GM12878 (cell line): ENCODE measurements around the gene PHF20. TPM values are rescaled to one million over a fixed set of nuclear protein-coding genes. Genes with fewer than 3 reads are reported as not detected.

Experiments used
- ATF7 ChIP-seq: fragments of 450-650 bp; IDR thresholded peaks from 2 replicates; pipeline ENCODE4 v1.6.1; 2016; ENCODE audit warnings: low read depth, mild to moderate bottlenecking
- BACH1 ChIP-seq: fragments of 450-650 bp; IDR thresholded peaks from 2 replicates; pipeline ENCODE4 v1.6.1; 2017; ENCODE audit warnings: mild to moderate bottlenecking, borderline replicate concordance
- BMI1 ChIP-seq: fragments of 450-650 bp; IDR thresholded peaks from 2 replicates; pipeline ENCODE4 v1.6.1; 2016; ENCODE audit warnings: mild to moderate bottlenecking, moderate library complexity, borderline replicate concordance
- CREB1 ChIP-seq: IDR thresholded peaks from 2 replicates; pipeline ENCODE4 v1.6.1; 2012; ENCODE audit warnings: low read depth, mild to moderate bottlenecking, inconsistent platforms
- EP300 ChIP-seq, 2 experiments: fragments of 150-350 bp in 1 of 2; IDR thresholded peaks; 2 replicates each; pipeline ENCODE4 v1.6.1; 2011 to 2012; ENCODE audit warnings: low read depth in 2 of 2, low read length in 2 of 2, borderline replicate concordance in 1 of 2, improper control_type of control experiment in 1 of 2, inconsistent platforms in 1 of 2; ENCODE audit not compliant: control insufficient read depth in 1 of 2
- MEF2B ChIP-seq: fragments of 450-650 bp; IDR thresholded peaks from 2 replicates; pipeline ENCODE4 v1.6.1; 2018; ENCODE audit warnings: mild to moderate bottlenecking, moderate library complexity; ENCODE audit not compliant: partially characterized antibody, poor library complexity, severe bottlenecking
- MTA2 ChIP-seq: fragments of 450-650 bp; IDR thresholded peaks from 2 replicates; pipeline ENCODE4 v1.6.1; 2016; ENCODE audit warnings: low read depth, mild to moderate bottlenecking, moderate library complexity
- MXI1 ChIP-seq: fragments of 150-350 bp; IDR thresholded peaks from 2 replicates; pipeline ENCODE4 v1.6.1; 2011; ENCODE audit warnings: low read depth, mild to moderate bottlenecking, inconsistent platforms, low read length, improper control_type of control experiment
- MYB ChIP-seq: fragments of 150-350 bp; IDR thresholded peaks from 2 replicates; pipeline ENCODE4 v1.6.1; 2014; ENCODE audit warnings: mild to moderate bottlenecking, low read depth, low read length, borderline replicate concordance
- NR2F1 ChIP-seq: fragments of 450-650 bp; conservative IDR thresholded peaks from 2 replicates; pipeline ENCODE4 v1.6.1; 2017; ENCODE audit warnings: mild to moderate bottlenecking
- PML ChIP-seq: IDR thresholded peaks from 2 replicates; pipeline ENCODE4 v1.6.1; 2012; ENCODE audit warnings: low read length, inconsistent platforms
- POLR2AphosphoS2 ChIP-seq: IDR thresholded peaks from 2 replicates; pipeline ENCODE4 v1.6.1; 2011; ENCODE audit warnings: low read depth, mild to moderate bottlenecking, low read length, improper control_type of control experiment, moderate library complexity
- POU2F2 ChIP-seq: IDR thresholded peaks from 3 replicates; pipeline ENCODE4 v1.6.1; 2011; ENCODE audit warnings: low read depth, mild to moderate bottlenecking, low read length, borderline replicate concordance
- RAD21 ChIP-seq: IDR thresholded peaks from 2 replicates; pipeline ENCODE4 v1.6.1; 2011; ENCODE audit warnings: mild to moderate bottlenecking, low read depth, low read length, moderate library complexity; ENCODE audit not compliant: insufficient read depth
- RELA ChIP-seq: fragments of 450-650 bp; IDR thresholded peaks from 2 replicates; pipeline ENCODE4 v1.8.0; 2014; ENCODE audit warnings: borderline replicate concordance; ENCODE audit not compliant: partially characterized antibody
- SMAD5 ChIP-seq: IDR thresholded peaks from 2 replicates; pipeline ENCODE4 v1.6.1; 2016; ENCODE audit warnings: antibody characterized with exemption, low read depth
- SUZ12 ChIP-seq: fragments of 200-600 bp; sonication (generic); IDR thresholded peaks from one replicate; pipeline ENCODE4 v1.6.1; 2018; ENCODE audit warnings: antibody characterized with exemption, mild to moderate bottlenecking; ENCODE audit not compliant: unreplicated experiment
- ZBED1 ChIP-seq: IDR thresholded peaks from 2 replicates; pipeline ENCODE4 v1.6.1; 2016; ENCODE audit warnings: borderline replicate concordance
- ZNF207 ChIP-seq: fragments of 450-650 bp; IDR thresholded peaks from 2 replicates; pipeline ENCODE4 v1.6.1; 2014; ENCODE audit warnings: antibody characterized with exemption, mild to moderate bottlenecking, borderline replicate concordance
- polyA plus RNA-seq, 11 experiments: library from polyadenylated mRNA; depleted of rRNA in 4 of 11; unstranded in 6 of 11; stranded (reverse) in 5 of 11; fragments of >200 nt; fragmentation: Nextera tagmentation in 4 of 11; fragmentation: Illumina TruSeq in 1 of 11; extraction: Ambion mirVana in 4 of 11; extraction: Trizol in 1 of 11; gene quantifications; 1 replicate in 1 of 11; 2 replicates in 10 of 11; pipeline versions ENCODE4 v1.2.1 to v1.2.3, GENCODE V29; 2011 to 2016; ENCODE audit warnings: inconsistent platforms in 2 of 11, missing spikeins in 2 of 11, low read depth in 1 of 11
- total RNA-seq, 4 experiments: library from RNA; depleted of rRNA in 3 of 4; stranded (reverse); fragments of >200 nt in 3 of 4; fragmentation: Illumina TruSeq in 1 of 4; extraction: Trizol in 1 of 4; gene quantifications; 2 replicates each; pipeline versions ENCODE4 v1.2.1 to v1.2.3, GENCODE V29; 2013 to 2021
- TF ChIP-seq, protein P1 (sequence below): IDR thresholded peaks from 2 replicates; pipeline ENCODE4 v1.6.1; 2012; ENCODE audit warnings: low read length, inconsistent platforms
- TF ChIP-seq, protein P2 (sequence below), 3 experiments: IDR thresholded peaks in 2 of 3; conservative IDR thresholded peaks in 1 of 3; 2 replicates each; pipeline ENCODE4 v1.5.1; 2011; ENCODE audit warnings: low read depth in 3 of 3, low read length in 3 of 3, mild to moderate bottlenecking in 3 of 3, control low read depth in 2 of 3, moderate library complexity in 2 of 3, inconsistent platforms in 1 of 3, mixed read lengths in 1 of 3; ENCODE audit not compliant: control insufficient read depth in 2 of 3, insufficient read depth in 1 of 3; ENCODE audit errors: extremely low read depth in 1 of 3
- TF ChIP-seq, protein P3 (sequence below): fragments of 450-650 bp; IDR thresholded peaks from 2 replicates; pipeline ENCODE4 v1.6.1; 2017; ENCODE audit warnings: antibody characterized with exemption, mild to moderate bottlenecking, moderate library complexity
- TF ChIP-seq, protein P4 (sequence below): fragments of 450-650 bp; IDR thresholded peaks from 2 replicates; pipeline ENCODE4 v1.6.1; 2017; ENCODE audit warnings: low read depth, mild to moderate bottlenecking, moderate library complexity

PHF20 gene
- total and polyA plus RNA-seq, 10 of the 15 experiments (the other 5 are each of a cell fraction or from before 2014, with no cell fraction given): 31.6 to 91.2 (median 46.8) TPM

DNA sequence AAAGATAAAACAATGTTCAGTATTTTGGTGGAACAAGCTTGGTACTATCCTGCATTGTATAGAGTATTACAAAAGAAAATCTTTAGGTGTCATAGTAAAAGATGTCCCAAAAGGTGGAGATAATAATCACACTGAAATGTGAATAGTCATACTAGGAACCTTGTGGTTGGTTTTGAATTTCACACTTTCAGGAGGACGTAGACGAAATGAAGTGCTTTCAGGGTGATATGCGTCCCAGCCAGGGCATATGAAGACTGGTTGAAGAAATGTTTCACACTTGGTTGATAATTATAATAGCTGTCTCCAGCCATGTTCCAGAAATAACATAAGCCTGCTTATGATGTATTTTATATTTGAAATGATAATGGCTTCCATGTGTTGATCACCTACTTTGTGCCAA is 122.1 kb downstream of the PHF20 start (continued):
- TF ChIP-seq CREB1 (peak; percentile 39; the same call in 1 of the 2 replicates), MYB (no peak), SMAD5 (no peak), SUZ12 (no peak), NR2F1 (0 out of 2 replicates have a peak, but pooled peaks have one; percentile 55), POU2F2 (peak; percentile 74; the same call in 2 of the 3 replicates), BMI1 (peak; percentile 46; the same call in 1 of the 2 replicates), ZBED1 (no peak), BACH1 (peak; percentile 56; the same call in 1 of the 2 replicates), MTA2 (peak; percentile 93), MEF2B (peak; percentile 70), EP300 (IDR thresholded peaks at IDR 0.05; ENCODE audit: borderline replicate concordance in 1 of 2, control insufficient read depth in 1 of 2, low read depth in 2 of 2, low read length in 2 of 2) (peak; percentile 55 to 63; a peak in 3 of 4 replicates), RAD21 (no peak), ZNF207 (no peak), ATF7 (peak; percentile 76), PML (no peak), RELA (no peak), POLR2AphosphoS2 (no peak), MXI1 (0 out of 2 replicates have a peak, but pooled peaks have one; percentile 25)
- TF ChIP-seq, protein P1, sequence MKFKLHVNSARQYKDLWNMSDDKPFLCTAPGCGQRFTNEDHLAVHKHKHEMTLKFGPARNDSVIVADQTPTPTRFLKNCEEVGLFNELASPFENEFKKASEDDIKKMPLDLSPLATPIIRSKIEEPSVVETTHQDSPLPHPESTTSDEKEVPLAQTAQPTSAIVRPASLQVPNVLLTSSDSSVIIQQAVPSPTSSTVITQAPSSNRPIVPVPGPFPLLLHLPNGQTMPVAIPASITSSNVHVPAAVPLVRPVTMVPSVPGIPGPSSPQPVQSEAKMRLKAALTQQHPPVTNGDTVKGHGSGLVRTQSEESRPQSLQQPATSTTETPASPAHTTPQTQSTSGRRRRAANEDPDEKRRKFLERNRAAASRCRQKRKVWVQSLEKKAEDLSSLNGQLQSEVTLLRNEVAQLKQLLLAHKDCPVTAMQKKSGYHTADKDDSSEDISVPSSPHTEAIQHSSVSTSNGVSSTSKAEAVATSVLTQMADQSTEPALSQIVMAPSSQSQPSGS: peak; percentile 62
- TF ChIP-seq, protein P2, sequence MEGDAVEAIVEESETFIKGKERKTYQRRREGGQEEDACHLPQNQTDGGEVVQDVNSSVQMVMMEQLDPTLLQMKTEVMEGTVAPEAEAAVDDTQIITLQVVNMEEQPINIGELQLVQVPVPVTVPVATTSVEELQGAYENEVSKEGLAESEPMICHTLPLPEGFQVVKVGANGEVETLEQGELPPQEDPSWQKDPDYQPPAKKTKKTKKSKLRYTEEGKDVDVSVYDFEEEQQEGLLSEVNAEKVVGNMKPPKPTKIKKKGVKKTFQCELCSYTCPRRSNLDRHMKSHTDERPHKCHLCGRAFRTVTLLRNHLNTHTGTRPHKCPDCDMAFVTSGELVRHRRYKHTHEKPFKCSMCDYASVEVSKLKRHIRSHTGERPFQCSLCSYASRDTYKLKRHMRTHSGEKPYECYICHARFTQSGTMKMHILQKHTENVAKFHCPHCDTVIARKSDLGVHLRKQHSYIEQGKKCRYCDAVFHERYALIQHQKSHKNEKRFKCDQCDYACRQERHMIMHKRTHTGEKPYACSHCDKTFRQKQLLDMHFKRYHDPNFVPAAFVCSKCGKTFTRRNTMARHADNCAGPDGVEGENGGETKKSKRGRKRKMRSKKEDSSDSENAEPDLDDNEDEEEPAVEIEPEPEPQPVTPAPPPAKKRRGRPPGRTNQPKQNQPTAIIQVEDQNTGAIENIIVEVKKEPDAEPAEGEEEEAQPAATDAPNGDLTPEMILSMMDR (IDR thresholded peaks at IDR 0.05 in 2 of 3, conservative IDR thresholded peaks at IDR 0.05 in 1 of 3; ENCODE audit: control insufficient read depth in 2 of 3, extremely low read depth in 1 of 3, insufficient read depth in 1 of 3, low read depth in 3 of 3, low read length in 3 of 3): no peak
- TF ChIP-seq, protein P3, sequence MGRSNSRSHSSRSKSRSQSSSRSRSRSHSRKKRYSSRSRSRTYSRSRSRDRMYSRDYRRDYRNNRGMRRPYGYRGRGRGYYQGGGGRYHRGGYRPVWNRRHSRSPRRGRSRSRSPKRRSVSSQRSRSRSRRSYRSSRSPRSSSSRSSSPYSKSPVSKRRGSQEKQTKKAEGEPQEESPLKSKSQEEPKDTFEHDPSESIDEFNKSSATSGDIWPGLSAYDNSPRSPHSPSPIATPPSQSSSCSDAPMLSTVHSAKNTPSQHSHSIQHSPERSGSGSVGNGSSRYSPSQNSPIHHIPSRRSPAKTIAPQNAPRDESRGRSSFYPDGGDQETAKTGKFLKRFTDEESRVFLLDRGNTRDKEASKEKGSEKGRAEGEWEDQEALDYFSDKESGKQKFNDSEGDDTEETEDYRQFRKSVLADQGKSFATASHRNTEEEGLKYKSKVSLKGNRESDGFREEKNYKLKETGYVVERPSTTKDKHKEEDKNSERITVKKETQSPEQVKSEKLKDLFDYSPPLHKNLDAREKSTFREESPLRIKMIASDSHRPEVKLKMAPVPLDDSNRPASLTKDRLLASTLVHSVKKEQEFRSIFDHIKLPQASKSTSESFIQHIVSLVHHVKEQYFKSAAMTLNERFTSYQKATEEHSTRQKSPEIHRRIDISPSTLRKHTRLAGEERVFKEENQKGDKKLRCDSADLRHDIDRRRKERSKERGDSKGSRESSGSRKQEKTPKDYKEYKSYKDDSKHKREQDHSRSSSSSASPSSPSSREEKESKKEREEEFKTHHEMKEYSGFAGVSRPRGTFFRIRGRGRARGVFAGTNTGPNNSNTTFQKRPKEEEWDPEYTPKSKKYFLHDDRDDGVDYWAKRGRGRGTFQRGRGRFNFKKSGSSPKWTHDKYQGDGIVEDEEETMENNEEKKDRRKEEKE: no peak
- TF ChIP-seq, protein P4, sequence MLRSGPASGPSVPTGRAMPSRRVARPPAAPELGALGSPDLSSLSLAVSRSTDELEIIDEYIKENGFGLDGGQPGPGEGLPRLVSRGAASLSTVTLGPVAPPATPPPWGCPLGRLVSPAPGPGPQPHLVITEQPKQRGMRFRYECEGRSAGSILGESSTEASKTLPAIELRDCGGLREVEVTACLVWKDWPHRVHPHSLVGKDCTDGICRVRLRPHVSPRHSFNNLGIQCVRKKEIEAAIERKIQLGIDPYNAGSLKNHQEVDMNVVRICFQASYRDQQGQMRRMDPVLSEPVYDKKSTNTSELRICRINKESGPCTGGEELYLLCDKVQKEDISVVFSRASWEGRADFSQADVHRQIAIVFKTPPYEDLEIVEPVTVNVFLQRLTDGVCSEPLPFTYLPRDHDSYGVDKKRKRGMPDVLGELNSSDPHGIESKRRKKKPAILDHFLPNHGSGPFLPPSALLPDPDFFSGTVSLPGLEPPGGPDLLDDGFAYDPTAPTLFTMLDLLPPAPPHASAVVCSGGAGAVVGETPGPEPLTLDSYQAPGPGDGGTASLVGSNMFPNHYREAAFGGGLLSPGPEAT: peak; percentile 47; the same call in 1 of the 2 replicates
